H1 (cell line): Measurements from ENCODE around the gene HCAR2. TPM values are rescaled to one million over a fixed set of nuclear protein-coding genes. Genes with fewer than 3 reads are reported as not detected.

Source experiments
- BRCA1 ChIP-seq: IDR thresholded peaks from 2 replicates; pipeline ENCODE4 v1.6.1; 2012; ENCODE audit warnings: low read depth, low read length, improper control_type of control experiment
- EP300 ChIP-seq, 2 experiments: IDR thresholded peaks; 1 replicate in 1 of 2; 2 replicates in 1 of 2; pipeline ENCODE4 v1.6.1; 2011 to 2012; ENCODE audit warnings: low read depth in 2 of 2, low read length in 2 of 2, mild to moderate bottlenecking in 2 of 2, borderline replicate concordance in 1 of 2, inconsistent platforms in 1 of 2, moderate library complexity in 1 of 2
- SP4 ChIP-seq: IDR thresholded peaks from 2 replicates; pipeline ENCODE4 v1.6.1; 2012; ENCODE audit warnings: low read length, inconsistent platforms
- polyA plus RNA-seq, 7 experiments: library from polyadenylated mRNA; depleted of rRNA in 3 of 7; stranded (reverse) in 5 of 7; unstranded in 2 of 7; fragments of >200 nt in 5 of 7; fragments of 200-250 nt in 2 of 7; gene quantifications; 1 replicate in 5 of 7; 2 replicates in 1 of 7; 4 replicates in 1 of 7; pipeline versions ENCODE4 v1.2.1 to v1.2.3, GENCODE V29; 2011 to 2013; ENCODE audit warnings: missing spikeins in 2 of 7, mixed read lengths in 2 of 7
- total RNA-seq: library from RNA; stranded (reverse); fragmentation: NEBNext Ultra II Directional; extraction: Animal tissue kit (Norgen Biotek cat#: 25700); gene quantifications from 2 replicates; pipeline ENCODE4 v1.2.1, GENCODE V29; 2021
- TF ChIP-seq, protein P1 (sequence below): IDR thresholded peaks from 2 replicates; pipeline ENCODE4 v1.6.1; 2012; ENCODE audit warnings: low read length, inconsistent platforms

The HCAR2 gene
- total and polyA plus RNA-seq, 2 of the 8 experiments (the other 6 are each of a cell fraction or from before 2014, with no cell fraction given), result not detected

DNA sequence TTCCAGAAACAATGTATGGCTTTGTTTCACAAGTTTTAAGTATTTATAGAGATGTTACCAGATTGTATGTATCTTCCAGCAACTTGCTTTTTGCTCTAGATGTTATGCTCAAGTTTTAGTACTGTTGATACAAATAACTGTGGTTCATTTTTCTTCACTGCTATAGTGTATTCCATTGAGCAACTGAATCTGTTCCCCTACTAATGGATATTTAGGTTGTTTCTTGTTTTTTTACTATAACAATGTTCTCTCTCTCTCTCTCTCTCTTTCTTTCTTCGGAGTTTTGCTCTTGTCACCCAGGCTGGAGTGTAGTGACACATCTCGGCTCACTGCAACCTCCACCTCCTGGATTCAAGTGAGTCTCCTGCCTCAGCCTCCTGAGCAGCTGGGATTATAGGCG, 16.6 kb downstream of the HCAR2 start (continued):
- TF ChIP-seq, protein P1, sequence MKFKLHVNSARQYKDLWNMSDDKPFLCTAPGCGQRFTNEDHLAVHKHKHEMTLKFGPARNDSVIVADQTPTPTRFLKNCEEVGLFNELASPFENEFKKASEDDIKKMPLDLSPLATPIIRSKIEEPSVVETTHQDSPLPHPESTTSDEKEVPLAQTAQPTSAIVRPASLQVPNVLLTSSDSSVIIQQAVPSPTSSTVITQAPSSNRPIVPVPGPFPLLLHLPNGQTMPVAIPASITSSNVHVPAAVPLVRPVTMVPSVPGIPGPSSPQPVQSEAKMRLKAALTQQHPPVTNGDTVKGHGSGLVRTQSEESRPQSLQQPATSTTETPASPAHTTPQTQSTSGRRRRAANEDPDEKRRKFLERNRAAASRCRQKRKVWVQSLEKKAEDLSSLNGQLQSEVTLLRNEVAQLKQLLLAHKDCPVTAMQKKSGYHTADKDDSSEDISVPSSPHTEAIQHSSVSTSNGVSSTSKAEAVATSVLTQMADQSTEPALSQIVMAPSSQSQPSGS, result no peak
- no peak for TF ChIP-seq SP4
- no peak for TF ChIP-seq EP300 (IDR thresholded peaks at IDR 0.05; ENCODE audit: borderline replicate concordance in 1 of 2, low read depth in 2 of 2, low read length in 2 of 2)
- no peak for TF ChIP-seq BRCA1
- TF ChIP-seq, all 59 proteins: peak for 0
